GM03348 (cell line): Measurements from ENCODE around the gene GDPD4.
A peak's percentile ranks its signal among the peaks of the same experiment; 100 is the strongest.
"Not testable (repeated sequence)": the region's sequence is repeated elsewhere in the genome, so short reads cannot be mapped to it uniquely, and the experiment has no call there.

ENCODE experiments used
- DNase-seq: peaks from one replicate; pipeline ENCODE4 v3.0.0; 2012; ENCODE audit warnings: low spot score

GDPD4 gene

GRCh38 chr11:77301510-77301909 lies at the start of gene GDPD4:
Gene GDPD4, minus strand, starts transcription at chr11:77301686. Its CDS starts 16,549 bp downstream, at chr11:77285137.
- no peak for DNase-seq

- no peak for DNase-seq
These were observed 46.5 kb upstream of the GDPD4 start for GRCh38 chr11:77347948-77348347.

GRCh38 chr11:77346906-77347603 lies 45.6 kb upstream of the GDPD4 start:
- DNase-seq = peak; percentile 71

- DNase-seq = peak; percentile 24
These were observed 44.1 kb upstream of the GDPD4 start for GRCh38 chr11:77345621-77346020.

GRCh38 chr11:77340501-77340900 lies 39.0 kb upstream of the GDPD4 start:
- DNase-seq = no peak

GRCh38 chr11:77332259-77332658 lies 30.8 kb upstream of the GDPD4 start:
- no peak for DNase-seq

GRCh38 chr11:77325159-77325558 lies 23.7 kb upstream of the GDPD4 start:
- DNase-seq = no peak

- no peak for DNase-seq
These were observed 23.0 kb upstream of the GDPD4 start for GRCh38 chr11:77324508-77324907.

- no peak for DNase-seq
These were observed 21.6 kb upstream of the GDPD4 start for GRCh38 chr11:77322926-77323590.

- DNase-seq = peak; percentile 59
These were observed 21.0 kb upstream of the GDPD4 start for GRCh38 chr11:77322506-77322905.

GRCh38 chr11:77320351-77320750 lies 18.9 kb upstream of the GDPD4 start:
- DNase-seq = no peak

- DNase-seq = no peak
These were observed 17.1 kb upstream of the GDPD4 start for GRCh38 chr11:77318600-77318999.

- DNase-seq = no peak
These were observed 15.4 kb upstream of the GDPD4 start for GRCh38 chr11:77316733-77317342.

GRCh38 chr11:77312107-77312506 lies 10.6 kb upstream of the GDPD4 start:
- DNase-seq = no peak

GRCh38 chr11:77311701-77312100 lies 10.2 kb upstream of the GDPD4 start:
- no peak for DNase-seq

GRCh38 chr11:77310721-77311120 lies 9.2 kb upstream of the GDPD4 start:
- DNase-seq = no peak

- no peak for DNase-seq
These were observed 8.1 kb upstream of the GDPD4 start for GRCh38 chr11:77309401-77310085.

GRCh38 chr11:77308838-77309237 lies 7.4 kb upstream of the GDPD4 start:
- DNase-seq = no peak

- DNase-seq = no peak
These were observed 1.8 kb upstream of the GDPD4 start for GRCh38 chr11:77303328-77303727.

GRCh38 chr11:77302752-77303151 lies 1.3 kb upstream of the GDPD4 start:
- DNase-seq = no peak

GRCh38 chr11:77300695-77301094 lies 791 bp downstream of the GDPD4 start:
- no peak for DNase-seq

GRCh38 chr11:77300028-77300427 lies 1.5 kb downstream of the GDPD4 start:
- DNase-seq = not testable (repeated sequence)

GRCh38 chr11:77299528-77299993 lies 1.9 kb downstream of the GDPD4 start:
- DNase-seq = no peak
